Liver (tissue), 9 donors: ENCODE data around the gene AKT3. TPM values are rescaled to one million over a fixed set of nuclear protein-coding genes. Genes with fewer than 3 reads are reported as not detected.

Experiments used
- DNase-seq: peaks from one replicate; pipeline ENCODE4 v3.0.0-alpha.2; 2017; ENCODE audit warnings: low spot score
- H3K27ac ChIP-seq, 2 donors: one replicate each; pipeline ENCODE4 v1.7.0; 2013; ENCODE audit warnings: inconsistent platforms in 2 of 2, low read length in 2 of 2, control low read depth in 1 of 2, low read depth in 1 of 2, mild to moderate bottlenecking in 1 of 2
- H3K27me3 ChIP-seq, 4 donors: one replicate each; pipeline versions ENCODE4 v1.6.1 to v1.7.0; 2013; ENCODE audit warnings: low read length in 3 of 4, inconsistent platforms in 1 of 4, mild to moderate bottlenecking in 1 of 4, moderate library complexity in 1 of 4; ENCODE audit not compliant: control insufficient read depth in 4 of 4, insufficient read depth in 4 of 4
- H3K36me3 ChIP-seq, 4 donors: one replicate each; pipeline versions ENCODE4 v1.6.1 to v1.7.0; 2013; ENCODE audit warnings: low read length in 3 of 4, mild to moderate bottlenecking in 3 of 4, low read depth in 1 of 4, moderate library complexity in 1 of 4; ENCODE audit not compliant: control insufficient read depth in 4 of 4, insufficient read depth in 3 of 4
- H3K4me1 ChIP-seq, 4 donors: one replicate each; pipeline versions ENCODE4 v1.6.1 to v1.7.0; 2013; ENCODE audit warnings: low read length in 3 of 4, mild to moderate bottlenecking in 3 of 4, moderate library complexity in 1 of 4; ENCODE audit not compliant: control insufficient read depth in 4 of 4, insufficient read depth in 4 of 4
- H3K4me3 ChIP-seq, 3 donors: one replicate each; pipeline versions ENCODE4 v1.6.1 to v1.7.0; 2013; ENCODE audit warnings: low read length in 3 of 3, control low read depth in 1 of 3, low read depth in 1 of 3, mild to moderate bottlenecking in 1 of 3
- H3K9ac ChIP-seq, 2 donors: one replicate each; pipeline ENCODE4 v1.7.0; 2013; ENCODE audit warnings: low read length in 2 of 2, mild to moderate bottlenecking in 2 of 2, moderate library complexity in 2 of 2, control low read depth in 1 of 2, low read depth in 1 of 2
- H3K9me3 ChIP-seq, 4 donors: one replicate each; pipeline versions ENCODE4 v1.6.1 to v1.7.0; 2013; ENCODE audit warnings: low read length in 3 of 4; ENCODE audit not compliant: control insufficient read depth in 4 of 4
- EGR1 ChIP-seq, 2 donors: IDR thresholded peaks; 2 replicates each; pipeline ENCODE4 v1.6.1; 2016 to 2018; ENCODE audit warnings: antibody characterized with exemption in 2 of 2, low read depth in 2 of 2
- FOXA2 ChIP-seq: IDR thresholded peaks from 2 replicates; pipeline ENCODE4 v1.6.1; 2016; ENCODE audit warnings: antibody characterized with exemption
- GABPA ChIP-seq, 2 donors: IDR thresholded peaks in 1 of 2; conservative IDR thresholded peaks in 1 of 2; 2 replicates each; pipeline ENCODE4 v1.6.1; 2016; ENCODE audit warnings: antibody characterized with exemption in 2 of 2, mild to moderate bottlenecking in 1 of 2, moderate library complexity in 1 of 2
- NR2F2 ChIP-seq: IDR thresholded peaks from 2 replicates; pipeline ENCODE4 v1.6.1; 2016; ENCODE audit warnings: antibody characterized with exemption
- SP1 ChIP-seq: IDR thresholded peaks from 2 replicates; pipeline ENCODE4 v1.6.1; 2018; ENCODE audit warnings: antibody characterized with exemption, mild to moderate bottlenecking
- YY1 ChIP-seq: IDR thresholded peaks from 2 replicates; pipeline ENCODE4 v1.6.1; 2016; ENCODE audit warnings: antibody characterized with exemption, mild to moderate bottlenecking
- WGBS: extraction: QIAGEN DNeasy Blood & Tissue Kit; methylation state at CpG from one replicate; pipeline ENCODE4 v1.1.7; 2013; 5-methylcytosine and 5-hydroxymethylcytosine counted together
- polyA plus RNA-seq, 2 donors: library from polyadenylated mRNA; stranded (reverse) in 1 of 2; unstranded in 1 of 2; fragments of 200-250 nt in 1 of 2; fragments of >200 nt in 1 of 2; fragmentation: Nextera tagmentation in 1 of 2; extraction: Ambion mirVana in 1 of 2; gene quantifications; one replicate each; pipeline versions ENCODE4 v1.2.1 to v1.2.3, GENCODE V29; 2013 to 2015
- total RNA-seq, 2 donors: library from RNA; depleted of rRNA; stranded (reverse); fragments of >200 nt; gene quantifications; one replicate each; pipeline ENCODE4 v1.2.3, GENCODE V29; 2014
- TF ChIP-seq, protein P1 (sequence below): IDR thresholded peaks from 2 replicates; pipeline ENCODE4 v1.6.1; 2016; ENCODE audit warnings: antibody characterized with exemption, mild to moderate bottlenecking
- TF ChIP-seq, protein P2 (sequence below): IDR thresholded peaks from 2 replicates; pipeline ENCODE4 v1.6.1; 2016; ENCODE audit warnings: antibody characterized with exemption
- TF ChIP-seq, protein P3 (sequence below): fragments of 150-350 bp; IDR thresholded peaks from 2 replicates; pipeline ENCODE4 v1.5.1; 2017; ENCODE audit warnings: improper control_type of control experiment, low read depth, low read length; ENCODE audit not compliant: missing input control
- donor health status: healthy.
- donor health status: healthy.
- donor health status: healthy.
- donor health status: healthy.
- donor health status: healthy.

The AKT3 gene
- total and polyA plus RNA-seq, 4 donors: 1.7 to 7.6 (median 2.8) TPM

DNA sequence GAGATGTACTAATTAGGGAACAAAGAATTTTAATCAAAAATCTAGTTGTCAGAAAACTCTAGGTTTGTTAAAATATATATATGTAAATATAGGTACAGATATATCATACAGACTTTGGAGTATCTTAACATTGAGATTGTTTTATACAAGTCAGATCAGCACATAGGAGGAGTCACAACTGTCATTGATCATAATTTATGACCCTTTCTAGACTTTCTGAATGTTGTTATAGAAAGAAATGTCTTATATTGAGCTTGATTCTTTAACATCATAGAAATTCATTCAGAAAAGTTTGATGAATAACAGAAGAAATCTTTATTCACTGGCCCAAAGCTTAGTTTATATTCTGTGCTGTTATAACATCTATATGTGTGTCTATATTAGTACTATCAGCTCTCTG lies 408.4 kb downstream of the AKT3 start:
- Histone ChIP-seq H3K27ac (no peak overlapping the region), H3K36me3 (no peaks in the 10 kb centered on the region), H3K9ac (no peak overlapping the region), H3K4me3 (no peak overlapping the region), H3K9me3 (no peaks in the 10 kb centered on the region), H3K4me1 (peaks cover 0 to 8% (median 1%) of the 10 kb centered on the region in 4 donors), H3K27me3 (no peaks in the 10 kb centered on the region)
- DNase-seq: no peak
- TF ChIP-seq EGR1 (IDR thresholded peaks at IDR 0.05; ENCODE audit: low read depth in 2 of 2): no peak
- TF ChIP-seq, protein P1, sequence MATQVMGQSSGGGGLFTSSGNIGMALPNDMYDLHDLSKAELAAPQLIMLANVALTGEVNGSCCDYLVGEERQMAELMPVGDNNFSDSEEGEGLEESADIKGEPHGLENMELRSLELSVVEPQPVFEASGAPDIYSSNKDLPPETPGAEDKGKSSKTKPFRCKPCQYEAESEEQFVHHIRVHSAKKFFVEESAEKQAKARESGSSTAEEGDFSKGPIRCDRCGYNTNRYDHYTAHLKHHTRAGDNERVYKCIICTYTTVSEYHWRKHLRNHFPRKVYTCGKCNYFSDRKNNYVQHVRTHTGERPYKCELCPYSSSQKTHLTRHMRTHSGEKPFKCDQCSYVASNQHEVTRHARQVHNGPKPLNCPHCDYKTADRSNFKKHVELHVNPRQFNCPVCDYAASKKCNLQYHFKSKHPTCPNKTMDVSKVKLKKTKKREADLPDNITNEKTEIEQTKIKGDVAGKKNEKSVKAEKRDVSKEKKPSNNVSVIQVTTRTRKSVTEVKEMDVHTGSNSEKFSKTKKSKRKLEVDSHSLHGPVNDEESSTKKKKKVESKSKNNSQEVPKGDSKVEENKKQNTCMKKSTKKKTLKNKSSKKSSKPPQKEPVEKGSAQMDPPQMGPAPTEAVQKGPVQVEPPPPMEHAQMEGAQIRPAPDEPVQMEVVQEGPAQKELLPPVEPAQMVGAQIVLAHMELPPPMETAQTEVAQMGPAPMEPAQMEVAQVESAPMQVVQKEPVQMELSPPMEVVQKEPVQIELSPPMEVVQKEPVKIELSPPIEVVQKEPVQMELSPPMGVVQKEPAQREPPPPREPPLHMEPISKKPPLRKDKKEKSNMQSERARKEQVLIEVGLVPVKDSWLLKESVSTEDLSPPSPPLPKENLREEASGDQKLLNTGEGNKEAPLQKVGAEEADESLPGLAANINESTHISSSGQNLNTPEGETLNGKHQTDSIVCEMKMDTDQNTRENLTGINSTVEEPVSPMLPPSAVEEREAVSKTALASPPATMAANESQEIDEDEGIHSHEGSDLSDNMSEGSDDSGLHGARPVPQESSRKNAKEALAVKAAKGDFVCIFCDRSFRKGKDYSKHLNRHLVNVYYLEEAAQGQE: no peak
- TF ChIP-seq, protein P2, sequence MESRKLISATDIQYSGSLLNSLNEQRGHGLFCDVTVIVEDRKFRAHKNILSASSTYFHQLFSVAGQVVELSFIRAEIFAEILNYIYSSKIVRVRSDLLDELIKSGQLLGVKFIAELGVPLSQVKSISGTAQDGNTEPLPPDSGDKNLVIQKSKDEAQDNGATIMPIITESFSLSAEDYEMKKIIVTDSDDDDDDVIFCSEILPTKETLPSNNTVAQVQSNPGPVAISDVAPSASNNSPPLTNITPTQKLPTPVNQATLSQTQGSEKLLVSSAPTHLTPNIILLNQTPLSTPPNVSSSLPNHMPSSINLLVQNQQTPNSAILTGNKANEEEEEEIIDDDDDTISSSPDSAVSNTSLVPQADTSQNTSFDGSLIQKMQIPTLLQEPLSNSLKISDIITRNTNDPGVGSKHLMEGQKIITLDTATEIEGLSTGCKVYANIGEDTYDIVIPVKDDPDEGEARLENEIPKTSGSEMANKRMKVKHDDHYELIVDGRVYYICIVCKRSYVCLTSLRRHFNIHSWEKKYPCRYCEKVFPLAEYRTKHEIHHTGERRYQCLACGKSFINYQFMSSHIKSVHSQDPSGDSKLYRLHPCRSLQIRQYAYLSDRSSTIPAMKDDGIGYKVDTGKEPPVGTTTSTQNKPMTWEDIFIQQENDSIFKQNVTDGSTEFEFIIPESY: no peak
- no peak for TF ChIP-seq FOXA2
- TF ChIP-seq, protein P3, sequence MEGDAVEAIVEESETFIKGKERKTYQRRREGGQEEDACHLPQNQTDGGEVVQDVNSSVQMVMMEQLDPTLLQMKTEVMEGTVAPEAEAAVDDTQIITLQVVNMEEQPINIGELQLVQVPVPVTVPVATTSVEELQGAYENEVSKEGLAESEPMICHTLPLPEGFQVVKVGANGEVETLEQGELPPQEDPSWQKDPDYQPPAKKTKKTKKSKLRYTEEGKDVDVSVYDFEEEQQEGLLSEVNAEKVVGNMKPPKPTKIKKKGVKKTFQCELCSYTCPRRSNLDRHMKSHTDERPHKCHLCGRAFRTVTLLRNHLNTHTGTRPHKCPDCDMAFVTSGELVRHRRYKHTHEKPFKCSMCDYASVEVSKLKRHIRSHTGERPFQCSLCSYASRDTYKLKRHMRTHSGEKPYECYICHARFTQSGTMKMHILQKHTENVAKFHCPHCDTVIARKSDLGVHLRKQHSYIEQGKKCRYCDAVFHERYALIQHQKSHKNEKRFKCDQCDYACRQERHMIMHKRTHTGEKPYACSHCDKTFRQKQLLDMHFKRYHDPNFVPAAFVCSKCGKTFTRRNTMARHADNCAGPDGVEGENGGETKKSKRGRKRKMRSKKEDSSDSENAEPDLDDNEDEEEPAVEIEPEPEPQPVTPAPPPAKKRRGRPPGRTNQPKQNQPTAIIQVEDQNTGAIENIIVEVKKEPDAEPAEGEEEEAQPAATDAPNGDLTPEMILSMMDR: no peak

DNA sequence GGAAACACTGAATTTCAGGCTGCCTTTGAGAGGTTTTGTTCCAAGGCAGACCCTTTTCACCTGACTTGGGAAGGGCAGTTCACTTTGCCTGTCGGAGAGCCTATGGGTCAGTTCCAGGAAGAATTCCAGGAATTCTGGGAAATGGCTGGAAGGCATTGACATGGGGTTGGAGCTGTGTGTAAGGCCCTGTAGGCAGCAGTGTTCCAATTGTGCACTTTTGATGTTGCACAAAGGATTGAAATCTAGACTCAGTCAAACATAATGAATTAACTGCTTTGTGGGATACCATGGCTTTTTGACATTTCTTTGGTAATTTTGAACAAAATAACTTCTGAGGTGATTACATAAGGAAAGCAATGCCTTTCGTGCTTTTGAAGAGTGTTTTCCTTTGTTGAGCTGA lies 409.6 kb downstream of the AKT3 start:
- Histone ChIP-seq H3K9me3 (no peaks in the 10 kb centered on the region), H3K4me1 (peaks cover 0 to 8% (median 1%) of the 10 kb centered on the region in 4 donors), H3K27ac (no peak overlapping the region), H3K36me3 (no peaks in the 10 kb centered on the region), H3K27me3 (no peaks in the 10 kb centered on the region), H3K9ac (no peak overlapping the region), H3K4me3 (no peak overlapping the region)
- WGBS: 78% methylated on average over 2 of the region's 2 CpGs
- DNase-seq: no peak
- TF ChIP-seq YY1 (no peak), GABPA (IDR thresholded peaks at IDR 0.05 in 1 of 2, conservative IDR thresholded peaks at IDR 0.05 in 1 of 2) (no peak), NR2F2 (no peak), SP1 (no peak)
- TF ChIP-seq, protein P1: no peak
- TF ChIP-seq, protein P2: no peak
